HG03558 (cell line): ENCODE data around the gene GNAQ.

Experiments used
- ATAC-seq: cut with Tn5 transposase; IDR thresholded peaks from one replicate; pipeline ENCODE4 v1.9.1; 2021; ENCODE audit warnings: moderate number of reproducible peaks; ENCODE audit not compliant: unreplicated experiment; ENCODE audit errors: extremely low read depth

GNAQ gene

GRCh38 chr9:77915744-77916143, 115.9 kb downstream of the GNAQ start:
- ATAC-seq: no peak

- no peak for ATAC-seq
Observed at GRCh38 chr9:77912895-77913693, 118.5 kb downstream of the GNAQ start.

GRCh38 chr9:77911928-77912327, 119.7 kb downstream of the GNAQ start:
- no peak for ATAC-seq

GRCh38 chr9:77910194-77910621, 121.4 kb downstream of the GNAQ start:
- ATAC-seq: no peak

GRCh38 chr9:77909306-77909705, 122.3 kb downstream of the GNAQ start:
- no peak for ATAC-seq

GRCh38 chr9:77908293-77908692, 123.3 kb downstream of the GNAQ start:
- no peak for ATAC-seq

- ATAC-seq: no peak
Observed at GRCh38 chr9:77907585-77907984, 124.0 kb downstream of the GNAQ start.

- ATAC-seq: no peak
Observed at GRCh38 chr9:77906991-77907390, 124.6 kb downstream of the GNAQ start.

GRCh38 chr9:77903666-77904285, 127.8 kb downstream of the GNAQ start:
- no peak for ATAC-seq

- no peak for ATAC-seq
Observed at GRCh38 chr9:77901771-77902170, 129.8 kb downstream of the GNAQ start.

GRCh38 chr9:77901018-77901417, 130.6 kb downstream of the GNAQ start:
- ATAC-seq: no peak

- no peak for ATAC-seq
Observed at GRCh38 chr9:77899679-77900354, 131.8 kb downstream of the GNAQ start.

GRCh38 chr9:77898864-77899263, 132.7 kb downstream of the GNAQ start:
- ATAC-seq: no peak

- no peak for ATAC-seq
Observed at GRCh38 chr9:77896938-77897667, 134.5 kb downstream of the GNAQ start.

- no peak for ATAC-seq
Observed at GRCh38 chr9:77896269-77896937, 135.2 kb downstream of the GNAQ start.

GRCh38 chr9:77893706-77894105, 137.9 kb downstream of the GNAQ start:
- ATAC-seq: no peak

GRCh38 chr9:77892955-77893514, 138.6 kb downstream of the GNAQ start:
- no peak for ATAC-seq

GRCh38 chr9:77892171-77892570, 139.4 kb downstream of the GNAQ start:
- no peak for ATAC-seq

GRCh38 chr9:77891128-77891800, 140.3 kb downstream of the GNAQ start:
- ATAC-seq: no peak
